Activated CD8-positive, alpha-beta T cell treated with anti-CD3 and anti-CD28 coated beads, Interleukin-2, amount 10 ng/mL, durations not matched to agents 7 days and 5 days (primary cell): ENCODE data around the gene WASF2. TPM values are rescaled to one million over a fixed set of nuclear protein-coding genes. Genes with fewer than 3 reads are reported as not detected.
A peak's percentile ranks its signal among the peaks of the same experiment; 100 is the strongest.
"Not testable (repeated sequence)": the region's sequence is repeated elsewhere in the genome, so short reads cannot be mapped to it uniquely, and the experiment has no call there.

ENCODE experiments used
- ATAC-seq: fragments of 150-1000 bp; cut with Tn5 transposase; one replicate; pipeline ENCODE4 v1.10.0; 2021; ENCODE audit warnings: moderate library complexity
- CTCF ChIA-PET: fragments of 350-600 bp; sonication (Branson Sonifier 250); formaldehyde crosslinking; loops from one replicate; lab custom pipeline; 2021; ENCODE audit warnings: antibody characterized with exemption; lab: Charles Lee
- POLR2A ChIA-PET: fragments of 350-600 bp; sonication (Branson Sonifier 250); formaldehyde crosslinking; loops from one replicate; lab custom pipeline; 2021; ENCODE audit warnings: antibody characterized with exemption; lab: Charles Lee
- DNase-seq: peaks from one replicate; pipeline ENCODE4 v3.0.0-alpha.2; 2020
- H3K27ac Mint-ChIP-seq: one replicate; pipeline ENCODE4 v1.8.0; 2021; ENCODE audit warnings: mild to moderate bottlenecking, mixed read lengths
- H3K27me3 Mint-ChIP-seq: one replicate; pipeline ENCODE4 v1.8.0; 2021; ENCODE audit warnings: low read depth, mixed read lengths
- H3K36me3 Mint-ChIP-seq: one replicate; pipeline ENCODE4 v1.8.0; 2021; ENCODE audit warnings: low read depth, mixed read lengths
- H3K4me1 Mint-ChIP-seq: one replicate; pipeline ENCODE4 v1.8.0; 2021; ENCODE audit warnings: low read depth, mixed read lengths
- H3K4me3 Mint-ChIP-seq: one replicate; pipeline ENCODE4 v1.8.0; 2021; ENCODE audit warnings: mild to moderate bottlenecking, mixed read lengths
- H3K9me3 Mint-ChIP-seq: one replicate; pipeline ENCODE4 v1.8.0; 2022; ENCODE audit warnings: mixed read lengths; ENCODE audit not compliant: insufficient read depth
- total RNA-seq, 2 experiments: library from RNA; stranded (reverse); gene quantifications; one replicate each; pipeline ENCODE4 v1.2.3, GENCODE V29; 2021

WASF2 gene
- total RNA-seq, 2 experiments from 2014 or later = 120 to 127 TPM

DNA sequence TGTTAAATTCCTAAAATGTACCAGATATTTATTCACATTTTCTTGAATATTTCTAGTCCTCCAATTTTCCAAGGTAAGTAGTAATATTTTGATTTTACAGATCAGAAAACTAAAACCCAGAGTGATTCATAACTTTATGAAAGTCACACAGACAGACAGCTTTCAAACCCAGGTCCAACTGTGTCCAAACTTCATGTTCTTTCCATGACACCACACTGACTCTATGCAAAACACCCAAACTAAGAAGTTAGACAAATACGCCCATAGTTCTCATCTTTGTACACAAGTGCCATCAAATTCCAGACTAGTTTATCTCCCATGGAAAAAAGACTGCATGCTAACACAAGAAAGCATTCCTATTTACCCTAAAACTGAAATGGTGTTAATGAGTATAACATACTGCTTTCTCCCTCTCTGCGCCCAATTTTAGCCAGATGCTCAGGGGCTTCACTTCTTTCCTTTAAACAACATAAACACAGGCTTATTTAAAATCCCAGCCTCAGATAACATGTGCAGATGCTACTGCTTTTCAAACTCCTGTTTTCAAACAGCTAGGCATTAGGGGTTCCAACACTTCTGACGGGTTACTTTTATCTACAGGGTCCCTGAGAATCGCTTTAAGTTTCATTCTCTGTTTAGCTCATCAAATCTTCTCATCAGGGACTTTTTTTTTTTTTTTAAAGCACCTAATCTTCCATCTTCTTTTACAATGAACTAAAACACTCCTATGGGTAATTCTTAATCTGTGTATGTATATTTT, 44.6 kb downstream of the WASF2 start:
- Mint-ChIP-seq H3K27me3 (no peaks in the 10 kb centered on the region), H3K9me3 (no peaks in the 10 kb centered on the region), H3K4me1 (peaks cover 35% of the 10 kb centered on the region), H3K27ac (peak overlapping the region; percentile 59), H3K36me3 (peaks cover 23% of the 10 kb centered on the region), H3K4me3 (no peak overlapping the region)
- DNase-seq (no peak), ATAC-seq (peak; percentile 68)
- ChIA-PET CTCF (interaction anchor here (0.6 to 2.0 kb wide), 9 partner anchors 9 to 224 kb away, joined by 3 to 10 read pairs (median 4); no protein-coding TSS in a partner anchor), POLR2A (interaction anchor here (1.0 to 1.2 kb wide), 2 partner anchors 10 to 20 kb away, joined by 3 to 4 read pairs; no protein-coding TSS in a partner anchor)

- Mint-ChIP-seq H3K4me1 (peaks cover 36% of the 10 kb centered on the region), H3K9me3 (no peaks in the 10 kb centered on the region), H3K4me3 (no peak overlapping the region), H3K27ac (peak overlapping the region; percentile 14), H3K36me3 (peaks cover 25% of the 10 kb centered on the region), H3K27me3 (no peaks in the 10 kb centered on the region)
- ATAC-seq (no peak), DNase-seq (no peak)
- POLR2A ChIA-PET = interaction anchor here (1.2 kb wide), 1 partner anchor 21 kb away, joined by 3 read pairs; no protein-coding TSS in a partner anchor
- CTCF ChIA-PET = interaction anchor here (1.6 to 1.9 kb wide), 3 partner anchors 12 to 29 kb away, joined by 4 to 10 read pairs (median 5); no protein-coding TSS in a partner anchor
Observed at GRCh38 chr1:27444632-27445031, 45.3 kb downstream of the WASF2 start.

DNA sequence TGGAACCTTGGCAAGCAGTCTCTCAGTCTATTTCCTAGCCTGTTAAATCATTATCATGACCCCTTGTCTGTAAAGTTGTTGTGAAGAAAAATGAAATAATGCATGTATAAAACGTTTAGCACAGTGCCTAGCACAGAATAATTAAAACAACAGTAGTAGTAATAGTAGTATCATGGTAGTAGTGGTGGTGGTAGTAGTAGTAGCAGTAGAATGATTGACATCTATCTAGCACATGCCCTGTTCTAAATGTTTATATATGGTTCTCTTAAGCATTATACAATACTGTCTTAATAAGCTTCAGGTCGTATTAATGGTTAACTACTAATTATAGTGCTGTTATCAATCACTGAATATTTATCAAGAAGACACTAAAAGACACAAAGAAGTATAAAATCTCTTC, 50.8 kb downstream of the WASF2 start:
- Mint-ChIP-seq H3K4me3 (no peak overlapping the region), H3K27ac (no peak overlapping the region)
- ATAC-seq = no peak

GRCh38 chr1:27438621-27439061, 51.3 kb downstream of the WASF2 start:
- Mint-ChIP-seq H3K36me3 (peaks cover 32% of the 10 kb centered on the region), H3K4me3 (no peak overlapping the region), H3K27me3 (no peaks in the 10 kb centered on the region), H3K9me3 (no peaks in the 10 kb centered on the region), H3K4me1 (peaks cover 49% of the 10 kb centered on the region), H3K27ac (peak overlapping the region; percentile 3)
- CTCF ChIA-PET = interaction anchor here (0.7 to 3.7 kb wide), 12 partner anchors 9 to 231 kb away, joined by 3 to 22 read pairs (median 4); partner anchors contain the start of gene WASF2
- ATAC-seq = no peak
- POLR2A ChIA-PET = no interaction called here
- DNase-seq = no peak

More for the DNA sequence above, 50.8 kb downstream of the WASF2 start:
- POLR2A ChIA-PET = no interaction called here
- Mint-ChIP-seq H3K9me3 (no peaks in the 10 kb centered on the region), H3K36me3 (peaks cover 32% of the 10 kb centered on the region), H3K4me1 (peaks cover 48% of the 10 kb centered on the region), H3K27me3 (no peaks in the 10 kb centered on the region)
- no peak for DNase-seq
- CTCF ChIA-PET = interaction anchor here (1.0 to 3.7 kb wide), 11 partner anchors 10 to 231 kb away, joined by 3 to 22 read pairs (median 4); partner anchors contain the start of gene WASF2

- Mint-ChIP-seq H3K4me3 (peak overlapping the region; percentile 49), H3K27me3 (no peaks in the 10 kb centered on the region), H3K9me3 (no peaks in the 10 kb centered on the region), H3K36me3 (peaks cover 33% of the 10 kb centered on the region), H3K4me1 (peaks cover 55% of the 10 kb centered on the region), H3K27ac (peak overlapping the region; percentile 62)
- DNase-seq (peak; percentile 35), ATAC-seq (peak; percentile 85)
- ChIA-PET CTCF (interaction anchor here (0.6 to 3.7 kb wide), 17 partner anchors 9 to 391 kb away, joined by 3 to 20 read pairs (median 4); no protein-coding TSS in a partner anchor), POLR2A (interaction anchor here (0.6 to 1.4 kb wide), 4 partner anchors 13 to 52 kb away, joined by 3 to 5 read pairs (median 4); no protein-coding TSS in a partner anchor)
Observed at GRCh38 chr1:27436204-27437159, 53.5 kb downstream of the WASF2 start.

- CTCF ChIA-PET = interaction anchor here (0.6 to 3.7 kb wide), 13 partner anchors 8 to 390 kb away, joined by 3 to 20 read pairs (median 5); no protein-coding TSS in a partner anchor
- peak overlapping the region; percentile 49 for H3K4me3 Mint-ChIP-seq
- peaks cover 63% of the 10 kb centered on the region for H3K4me1 Mint-ChIP-seq
- no peaks in the 10 kb centered on the region for H3K9me3 Mint-ChIP-seq
- H3K27me3 Mint-ChIP-seq = no peaks in the 10 kb centered on the region
- ATAC-seq = no peak
- H3K27ac Mint-ChIP-seq = peak overlapping the region; percentile 62
- POLR2A ChIA-PET = interaction anchor here (0.6 to 1.4 kb wide), 4 partner anchors 10 to 53 kb away, joined by 3 to 5 read pairs (median 4); no protein-coding TSS in a partner anchor
- H3K36me3 Mint-ChIP-seq = peaks cover 35% of the 10 kb centered on the region
- DNase-seq = no peak
Observed at GRCh38 chr1:27435566-27436203, 54.3 kb downstream of the WASF2 start.

DNA sequence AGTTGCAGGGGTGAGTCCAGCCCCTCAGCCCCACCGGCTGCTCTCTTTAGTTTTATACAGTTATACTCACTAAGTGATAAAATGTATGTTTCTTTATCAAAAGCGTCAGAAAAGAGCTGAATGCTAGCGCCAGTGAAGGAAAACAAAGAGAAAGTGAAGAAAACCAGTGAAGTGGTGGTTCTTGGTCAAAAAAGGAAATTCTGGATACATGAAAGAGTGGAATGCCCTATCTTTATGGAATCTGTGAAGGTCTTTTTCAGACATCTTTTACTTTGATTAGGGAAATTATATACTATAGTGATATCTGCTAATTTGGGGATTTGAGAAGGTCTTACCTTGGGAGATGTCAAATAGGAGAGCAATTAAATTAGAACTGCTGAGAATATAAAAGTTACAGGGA, 56.3 kb downstream of the WASF2 start:
- peaks cover 28% of the 10 kb centered on the region for H3K36me3 Mint-ChIP-seq
- H3K4me3 Mint-ChIP-seq = no peak overlapping the region
- H3K4me1 Mint-ChIP-seq = peaks cover 71% of the 10 kb centered on the region
- H3K27me3 Mint-ChIP-seq = no peaks in the 10 kb centered on the region
- DNase-seq (no peak), ATAC-seq (no peak)
- POLR2A ChIA-PET = no interaction called here
- no peak overlapping the region for H3K27ac Mint-ChIP-seq
- CTCF ChIA-PET = interaction anchor here (0.9 to 1.5 kb wide), 3 partner anchors 14 to 229 kb away, joined by 3 read pairs; no protein-coding TSS in a partner anchor
- H3K9me3 Mint-ChIP-seq = no peaks in the 10 kb centered on the region

- H3K4me3 Mint-ChIP-seq, H3K9me3 Mint-ChIP-seq, CTCF ChIA-PET, H3K27ac Mint-ChIP-seq, H3K27me3 Mint-ChIP-seq, ATAC-seq, DNase-seq, POLR2A ChIA-PET: not testable (repeated sequence)
- Mint-ChIP-seq H3K36me3 (peaks cover 32% of the 10 kb centered on the region), H3K4me1 (peaks cover 71% of the 10 kb centered on the region)
Observed at GRCh38 chr1:27432725-27433124, 57.2 kb downstream of the WASF2 start.

- ATAC-seq = peak; percentile 7
- Mint-ChIP-seq H3K36me3 (peaks cover 39% of the 10 kb centered on the region), H3K9me3 (no peaks in the 10 kb centered on the region), H3K4me1 (peaks cover 62% of the 10 kb centered on the region), H3K27ac (peak overlapping the region; percentile 70), H3K27me3 (no peaks in the 10 kb centered on the region), H3K4me3 (no peak overlapping the region)
- no peak for DNase-seq
- POLR2A ChIA-PET = no interaction called here
- CTCF ChIA-PET = interaction anchor here (1.0 kb wide), 1 partner anchor 10 kb away, joined by 3 read pairs; no protein-coding TSS in a partner anchor
Observed at GRCh38 chr1:27431601-27431940, 58.4 kb downstream of the WASF2 start.

- POLR2A ChIA-PET = interaction anchor here (0.6 to 1.5 kb wide), 2 partner anchors 30 to 59 kb away, joined by 3 to 10 read pairs; partner anchors contain the start of gene WASF2
- Mint-ChIP-seq H3K27ac (peak overlapping the region; percentile 70), H3K27me3 (no peaks in the 10 kb centered on the region), H3K36me3 (peaks cover 42% of the 10 kb centered on the region), H3K4me3 (peak overlapping the region; percentile 47), H3K9me3 (no peaks in the 10 kb centered on the region), H3K4me1 (peaks cover 56% of the 10 kb centered on the region)
- CTCF ChIA-PET = interaction anchor here (1.0 to 3.9 kb wide), 11 partner anchors 8 to 232 kb away, joined by 3 to 22 read pairs (median 5); no protein-coding TSS in a partner anchor
- DNase-seq (peak; percentile 44), ATAC-seq (peak; percentile 78)
Observed at GRCh38 chr1:27430903-27431600, 58.9 kb downstream of the WASF2 start.
